ENCODE measurements around the gene F10.

GRCh38 chr13:113138792-113139551 lies 16.4 kb downstream of the F10 start:
- TF ChIP-seq NFRKB (IDR thresholded peaks at IDR 0.05) (no peak), HDGF (IDR thresholded peaks at IDR 0.05; ENCODE audit: borderline replicate concordance) (no peak)

Data from HEK293T (cell line).